ENCODE measurements around the gene LRP5.
"Not testable (repeated sequence)": the region's sequence is repeated elsewhere in the genome, so short reads cannot be mapped to it uniquely, and the experiment has no call there.

LRP5 gene

GRCh38 chr11:68469642-68470041 is 157.3 kb downstream of the LRP5 start:
- DNase-seq (ENCODE audit: low read depth), result no peak

- no peak for DNase-seq (ENCODE audit: low read depth)
Measured at GRCh38 chr11:68470304-68470811, 158.0 kb downstream of the LRP5 start.

- peak; percentile 37 for DNase-seq (ENCODE audit: low read depth)
Measured at GRCh38 chr11:68471360-68472340, 159.3 kb downstream of the LRP5 start.

- no peak for DNase-seq (ENCODE audit: low read depth)
Measured at GRCh38 chr11:68472778-68473177, 160.4 kb downstream of the LRP5 start.

- DNase-seq (ENCODE audit: low read depth), result no peak
Measured at GRCh38 chr11:68473693-68474092, 161.3 kb downstream of the LRP5 start.

- not testable (repeated sequence) for DNase-seq (ENCODE audit: low read depth)
Measured at GRCh38 chr11:68475626-68476025, 163.2 kb downstream of the LRP5 start.

GRCh38 chr11:68479390-68479789 is 167.0 kb downstream of the LRP5 start:
- DNase-seq (ENCODE audit: low read depth), result no peak

- no peak for DNase-seq (ENCODE audit: low read depth)
Measured at GRCh38 chr11:68480193-68480592, 167.8 kb downstream of the LRP5 start.

GRCh38 chr11:68480852-68481510 is 168.6 kb downstream of the LRP5 start:
- DNase-seq (ENCODE audit: low read depth), result no peak

- DNase-seq (ENCODE audit: low read depth), result no peak
Measured at GRCh38 chr11:68481579-68482240, 169.3 kb downstream of the LRP5 start.

GRCh38 chr11:68488623-68489022 is 176.2 kb downstream of the LRP5 start:
- DNase-seq (ENCODE audit: low read depth), result no peak

- no peak for DNase-seq (ENCODE audit: low read depth)
Measured at GRCh38 chr11:68495220-68495729, 182.9 kb downstream of the LRP5 start.

- DNase-seq (ENCODE audit: low read depth), result no peak
Measured at GRCh38 chr11:68495872-68496271, 183.5 kb downstream of the LRP5 start.

GRCh38 chr11:68497761-68498160 is 185.4 kb downstream of the LRP5 start:
- no peak for DNase-seq (ENCODE audit: low read depth)

- no peak for DNase-seq (ENCODE audit: low read depth)
Measured at GRCh38 chr11:68498321-68498720, 185.9 kb downstream of the LRP5 start.

Measured in CMK (cell line).